GM23338 (cell line): ENCODE measurements around the gene FIP1L1. TPM values are rescaled to one million over a fixed set of nuclear protein-coding genes. Genes with fewer than 3 reads are reported as not detected.

Source experiments
- polyA plus RNA-seq: library from polyadenylated mRNA; unstranded; fragments of >200 nt; fragmentation: Nextera tagmentation; extraction: Ambion mirVana; gene quantifications from 2 replicates; pipeline ENCODE4 v1.2.1, GENCODE V29; 2016
- total RNA-seq: library from RNA; depleted of rRNA; stranded (reverse); fragments of >200 nt; shearing (Covaris generic); gene quantifications from 2 replicates; pipeline ENCODE4 v1.2.3, GENCODE V29; 2014; rRNA removed

FIP1L1 gene
- total and polyA plus RNA-seq, 2 experiments from 2014 or later: 43.3 to 54.0 TPM

Other genes with a start within 250 kb of the FIP1L1 start
- 15.3 and 17.5 TPM in 2 replicates for gene SCFD2, start 11.6 kb upstream of the FIP1L1 start, total RNA-seq
- 5.4 and 5.7 TPM in 2 replicates for gene SCFD2, start 11.6 kb upstream of the FIP1L1 start, polyA plus RNA-seq
- gene LNX1, start 213.8 kb downstream of the FIP1L1 start, total RNA-seq: 5.4 and 7.3 TPM in 2 replicates
- 5.0 and 6.4 TPM in 2 replicates for gene LNX1, start 213.8 kb downstream of the FIP1L1 start, polyA plus RNA-seq